Ovary (tissue), 3 donors: ENCODE data around the gene CNNM3.

Experiments
- CTCF ChIP-seq, 3 donors: fragments of 450-650 bp in 2 of 3; fragments of 200-600 bp in 1 of 3; IDR thresholded peaks; one replicate each; pipeline versions ENCODE4 v1.5.1 to v1.8.0; 2016 to 2022; ENCODE audit warnings: antibody characterized with exemption in 3 of 3, mild to moderate bottlenecking in 1 of 3
- POLR2A ChIP-seq: fragments of 450-650 bp; IDR thresholded peaks from one replicate; pipeline ENCODE4 v1.6.1; 2017; ENCODE audit warnings: antibody characterized with exemption, mild to moderate bottlenecking, moderate library complexity
- donor health status: DM: no; HTN: no; CAD: no.

DNA sequence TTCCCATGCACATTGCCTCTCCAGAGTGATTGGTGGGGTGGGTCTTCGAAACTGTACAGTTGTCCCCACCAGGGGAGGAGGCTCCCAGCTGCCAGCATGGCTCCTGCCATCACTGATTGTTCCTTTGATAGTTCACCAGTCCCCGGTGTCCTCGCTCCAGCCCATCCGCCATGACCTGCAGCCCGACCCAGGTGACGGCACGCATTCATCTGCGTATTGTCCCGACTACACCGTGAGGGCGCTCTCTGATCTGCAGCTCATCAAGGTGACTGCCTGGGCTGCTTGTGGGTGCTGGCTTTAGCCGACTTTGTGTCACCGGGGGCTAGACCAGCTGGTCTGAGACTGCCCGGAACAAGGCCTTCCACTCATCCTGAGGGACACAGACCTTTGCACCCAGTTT lies 12.4 kb downstream of the CNNM3 start:
- TF ChIP-seq POLR2A (no peak), CTCF (IDR thresholded peaks at IDR 0.05) (no peak)
